Activated CD8-positive, alpha-beta T cell treated with anti-CD3 and anti-CD28 coated beads for 36 hours (primary cell): Measurements from ENCODE around the gene SDK2. TPM values are rescaled to one million over a fixed set of nuclear protein-coding genes. Genes with fewer than 3 reads are reported as not detected.
A peak's percentile ranks its signal among the peaks of the same experiment; 100 is the strongest.

Experiments
- ATAC-seq: fragments of 200-7000 bp; cut with Tn5 transposase; one replicate; pipeline ENCODE4 v1.10.0; 2021; ENCODE audit warnings: mild to moderate bottlenecking, moderate library complexity
- CTCF ChIA-PET: fragments of 350-600 bp; sonication (Branson Sonifier 250); formaldehyde crosslinking; loops from one replicate; lab custom pipeline; 2021; ENCODE audit warnings: antibody characterized with exemption; lab: Charles Lee
- POLR2A ChIA-PET: fragments of 350-600 bp; sonication (Branson Sonifier 250); formaldehyde crosslinking; loops from one replicate; lab custom pipeline; 2021; ENCODE audit warnings: antibody characterized with exemption; lab: Charles Lee
- DNase-seq: peaks from one replicate; pipeline ENCODE4 v3.0.0-alpha.2; 2020
- H3K27ac Mint-ChIP-seq: one replicate; pipeline ENCODE4 v1.8.0; 2021; ENCODE audit warnings: mild to moderate bottlenecking, mixed read lengths
- H3K27me3 Mint-ChIP-seq: one replicate; pipeline ENCODE4 v1.8.0; 2021; ENCODE audit warnings: mixed read lengths
- H3K36me3 Mint-ChIP-seq: one replicate; pipeline ENCODE4 v1.8.0; 2021; ENCODE audit warnings: low read depth, mixed read lengths
- H3K4me1 Mint-ChIP-seq: one replicate; pipeline ENCODE4 v1.8.0; 2021; ENCODE audit warnings: low read depth, mixed read lengths
- H3K4me3 Mint-ChIP-seq: one replicate; pipeline ENCODE4 v1.8.0; 2021; ENCODE audit warnings: mild to moderate bottlenecking, moderate library complexity, mixed read lengths
- H3K9me3 Mint-ChIP-seq: one replicate; pipeline ENCODE4 v1.8.0; 2021; ENCODE audit warnings: mixed read lengths
- intact Hi-C: fragments of 100-400 bp; cut with micrococcal nuclease; formaldehyde crosslinking; loops from one replicate; pipeline ENCODE4 v1.10.0; 2022
- total RNA-seq, 2 experiments: library from RNA; stranded (reverse); gene quantifications; one replicate each; pipeline ENCODE4 v1.2.3, GENCODE V29; 2021
- TF ChIP-seq, protein P1 (sequence below): fragments of 200-600 bp; IDR thresholded peaks from one replicate; pipeline ENCODE4 v1.8.0; 2022; ENCODE audit warnings: antibody characterized with exemption, mild to moderate bottlenecking

The SDK2 gene
- total RNA-seq, 2 experiments from 2014 or later: 3.2 to 3.3 TPM

DNA sequence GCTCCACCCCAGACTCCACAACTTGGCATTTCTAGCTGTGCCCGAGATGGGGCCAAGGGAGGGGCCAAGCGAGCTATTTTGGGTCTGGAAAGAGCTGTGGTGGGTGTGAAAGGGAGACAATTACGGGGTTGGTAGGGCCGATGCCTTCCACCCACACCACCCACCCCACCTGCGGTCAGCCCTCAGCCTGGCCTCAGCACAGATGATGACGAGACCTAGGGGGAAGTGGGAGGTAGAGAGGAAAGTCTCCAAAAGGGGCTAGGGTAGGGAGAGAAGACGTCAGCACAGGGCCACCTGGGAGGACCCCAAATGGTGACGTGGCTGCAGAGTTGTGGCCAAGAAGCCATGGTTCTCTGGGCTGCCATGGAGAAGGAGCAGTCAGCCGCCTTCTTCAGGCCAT is 83.1 kb downstream of the SDK2 start:
- Mint-ChIP-seq H3K9me3 (no peaks in the 10 kb centered on the region), H3K27ac (no peak overlapping the region), H3K36me3 (no peaks in the 10 kb centered on the region), H3K4me1 (peaks cover 10% of the 10 kb centered on the region), H3K4me3 (no peak overlapping the region), H3K27me3 (no peaks in the 10 kb centered on the region)
- peak; percentile 24 for ATAC-seq
- TF ChIP-seq, protein P1, sequence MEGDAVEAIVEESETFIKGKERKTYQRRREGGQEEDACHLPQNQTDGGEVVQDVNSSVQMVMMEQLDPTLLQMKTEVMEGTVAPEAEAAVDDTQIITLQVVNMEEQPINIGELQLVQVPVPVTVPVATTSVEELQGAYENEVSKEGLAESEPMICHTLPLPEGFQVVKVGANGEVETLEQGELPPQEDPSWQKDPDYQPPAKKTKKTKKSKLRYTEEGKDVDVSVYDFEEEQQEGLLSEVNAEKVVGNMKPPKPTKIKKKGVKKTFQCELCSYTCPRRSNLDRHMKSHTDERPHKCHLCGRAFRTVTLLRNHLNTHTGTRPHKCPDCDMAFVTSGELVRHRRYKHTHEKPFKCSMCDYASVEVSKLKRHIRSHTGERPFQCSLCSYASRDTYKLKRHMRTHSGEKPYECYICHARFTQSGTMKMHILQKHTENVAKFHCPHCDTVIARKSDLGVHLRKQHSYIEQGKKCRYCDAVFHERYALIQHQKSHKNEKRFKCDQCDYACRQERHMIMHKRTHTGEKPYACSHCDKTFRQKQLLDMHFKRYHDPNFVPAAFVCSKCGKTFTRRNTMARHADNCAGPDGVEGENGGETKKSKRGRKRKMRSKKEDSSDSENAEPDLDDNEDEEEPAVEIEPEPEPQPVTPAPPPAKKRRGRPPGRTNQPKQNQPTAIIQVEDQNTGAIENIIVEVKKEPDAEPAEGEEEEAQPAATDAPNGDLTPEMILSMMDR: no peak
- ChIA-PET CTCF (no interaction called here), POLR2A (no interaction called here)
- DNase-seq: no peak
- intact Hi-C loops: no loop called here

DNA sequence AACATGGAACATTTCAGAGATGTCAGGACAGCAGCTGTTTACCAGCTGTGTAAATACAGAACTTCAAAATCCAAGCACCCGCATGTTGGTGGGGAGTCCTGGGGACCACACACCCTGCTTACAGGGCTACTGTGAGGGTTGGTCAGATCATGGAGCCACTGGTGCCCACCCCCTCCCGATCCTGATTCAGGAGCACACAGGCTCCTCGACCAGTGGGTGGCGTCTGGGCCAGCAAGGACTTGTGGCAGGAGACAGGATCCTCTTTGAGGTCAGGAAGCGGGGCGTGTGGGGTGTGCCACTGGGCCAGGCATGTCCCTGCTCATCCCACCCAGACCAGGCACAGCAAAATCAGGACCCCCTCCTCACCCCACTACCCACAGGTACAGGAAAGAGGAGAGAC is 83.6 kb downstream of the SDK2 start:
- no peak overlapping the region for H3K4me3 Mint-ChIP-seq
- H3K27me3 Mint-ChIP-seq: no peaks in the 10 kb centered on the region
- intact Hi-C loops: no loop called here
- CTCF ChIA-PET: no interaction called here
- no peaks in the 10 kb centered on the region for H3K36me3 Mint-ChIP-seq
- TF ChIP-seq, protein P1: no peak
- ATAC-seq (no peak), DNase-seq (no peak)
- no peak overlapping the region for H3K27ac Mint-ChIP-seq
- H3K4me1 Mint-ChIP-seq: peaks cover 10% of the 10 kb centered on the region
- no peaks in the 10 kb centered on the region for H3K9me3 Mint-ChIP-seq
- POLR2A ChIA-PET: no interaction called here

GRCh38 chr17:73559532-73559931 is 84.7 kb downstream of the SDK2 start:
- DNase-seq: no peak
- Mint-ChIP-seq H3K27me3 (no peaks in the 10 kb centered on the region), H3K36me3 (no peaks in the 10 kb centered on the region), H3K9me3 (no peaks in the 10 kb centered on the region), H3K27ac (no peak overlapping the region), H3K4me1 (peaks cover 10% of the 10 kb centered on the region), H3K4me3 (no peak overlapping the region)
- TF ChIP-seq, protein P1: no peak
- ATAC-seq: no peak
- intact Hi-C loops: no loop called here
- ChIA-PET CTCF (no interaction called here), POLR2A (no interaction called here)

DNA sequence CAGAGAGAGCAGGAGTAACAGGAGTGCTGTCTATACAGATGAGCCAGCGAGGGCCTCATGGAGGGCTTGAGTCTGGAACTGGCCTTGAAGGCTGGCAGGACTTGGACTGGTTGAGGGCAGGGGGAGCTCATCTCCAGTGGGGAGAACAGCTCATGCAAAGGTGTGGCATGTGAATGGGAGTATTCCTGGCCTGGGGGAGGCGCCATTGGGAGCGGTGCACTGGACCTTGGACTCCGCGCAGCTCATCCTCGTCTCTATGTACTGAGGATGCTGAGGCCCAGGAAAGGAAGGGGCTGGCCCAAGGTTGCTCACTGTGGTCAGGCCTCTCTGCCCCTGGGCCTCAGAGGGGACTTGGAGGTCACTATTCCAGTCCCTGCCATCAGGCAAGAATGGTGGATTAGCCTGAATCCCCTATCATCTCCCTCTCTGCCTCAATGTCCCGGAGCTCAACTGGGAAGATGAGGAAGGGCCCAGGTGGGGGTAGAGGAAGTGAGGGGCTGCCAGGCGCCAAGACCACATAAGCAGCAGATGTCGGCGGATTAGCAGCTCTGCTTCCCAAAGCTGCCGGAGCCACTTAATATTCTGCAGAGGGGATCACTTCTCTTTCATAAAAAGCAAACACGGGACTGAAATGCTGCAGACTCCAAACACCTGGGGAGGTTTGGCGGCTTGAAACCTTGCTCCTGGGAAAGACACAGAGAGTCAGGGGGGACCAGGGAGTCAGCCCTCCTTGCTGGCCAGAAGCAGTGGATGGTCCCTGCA is 88.9 kb downstream of the SDK2 start:
- peaks cover 7% of the 10 kb centered on the region for H3K4me1 Mint-ChIP-seq
- H3K27me3 Mint-ChIP-seq: no peaks in the 10 kb centered on the region
- TF ChIP-seq, protein P1: no peak
- ATAC-seq: no peak
- DNase-seq: no peak
- POLR2A ChIA-PET: interaction anchor here (2.0 kb wide), 1 partner anchor 12 kb away, joined by 8 read pairs; no protein-coding TSS in a partner anchor
- no peaks in the 10 kb centered on the region for H3K36me3 Mint-ChIP-seq
- CTCF ChIA-PET: interaction anchor here (1.0 to 1.1 kb wide), 3 partner anchors 10 to 30 kb away, joined by 3 to 4 read pairs (median 3); no protein-coding TSS in a partner anchor
- no peak overlapping the region for H3K4me3 Mint-ChIP-seq
- no peak overlapping the region for H3K27ac Mint-ChIP-seq
- peaks cover 3% of the 10 kb centered on the region for H3K9me3 Mint-ChIP-seq
- intact Hi-C loops: no loop called here

GRCh38 chr17:73554498-73554897 is 89.7 kb downstream of the SDK2 start:
- intact Hi-C loops: no loop called here
- H3K4me3 Mint-ChIP-seq: no peak overlapping the region
- ATAC-seq: no peak

More at GRCh38 chr17:73554498-73554897, 89.7 kb downstream of the SDK2 start:
- Mint-ChIP-seq H3K27me3 (no peaks in the 10 kb centered on the region), H3K4me1 (peaks cover 7% of the 10 kb centered on the region), H3K27ac (no peak overlapping the region), H3K36me3 (no peaks in the 10 kb centered on the region), H3K9me3 (peaks cover 3% of the 10 kb centered on the region)
- ChIA-PET CTCF (interaction anchor here (1.0 kb wide), 1 partner anchor 31 kb away, joined by 4 read pairs; no protein-coding TSS in a partner anchor), POLR2A (interaction anchor here (2.0 kb wide), 1 partner anchor 13 kb away, joined by 8 read pairs; no protein-coding TSS in a partner anchor)
- DNase-seq: no peak
- TF ChIP-seq, protein P1: no peak
